ENCODE measurements around the gene ANO7. TPM values are rescaled to one million over a fixed set of nuclear protein-coding genes. Genes with fewer than 3 reads are reported as not detected.

Gene ANO7
- total RNA-seq, 1 donor from 2014 or later: 1.0 TPM

GRCh38 chr2:241208058-241208457 lies 19.6 kb downstream of the ANO7 start:
- DNase-seq (ENCODE audit: low read depth in 2 of 2): no peak

GRCh38 chr2:241209271-241209670 lies 20.8 kb downstream of the ANO7 start:
- no peak for DNase-seq (ENCODE audit: low read depth in 2 of 2)

- no peak for DNase-seq (ENCODE audit: low read depth in 2 of 2)
Measured at GRCh38 chr2:241211276-241211675, 22.8 kb downstream of the ANO7 start.

- no peak for DNase-seq (ENCODE audit: low read depth in 2 of 2)
Measured at GRCh38 chr2:241213041-241213440, 24.6 kb downstream of the ANO7 start.

- DNase-seq (ENCODE audit: low read depth in 2 of 2): no peak
Measured at GRCh38 chr2:241213567-241213966, 25.1 kb downstream of the ANO7 start.

GRCh38 chr2:241214209-241214608 lies 25.7 kb downstream of the ANO7 start:
- no peak for DNase-seq (ENCODE audit: low read depth in 2 of 2)

- DNase-seq (ENCODE audit: low read depth in 2 of 2): no peak
Measured at GRCh38 chr2:241214766-241215165, 26.3 kb downstream of the ANO7 start.

GRCh38 chr2:241215421-241215820 lies 26.9 kb downstream of the ANO7 start:
- no peak for DNase-seq (ENCODE audit: low read depth in 2 of 2)

- no peak for DNase-seq (ENCODE audit: low read depth in 2 of 2)
Measured at GRCh38 chr2:241216211-241216761, 27.8 kb downstream of the ANO7 start.

- peak; percentile 9 to 63 for DNase-seq (ENCODE audit: low read depth in 2 of 2)
Measured at GRCh38 chr2:241217320-241218031, 29.0 kb downstream of the ANO7 start.

GRCh38 chr2:241218131-241219029 lies 29.9 kb downstream of the ANO7 start:
- DNase-seq (ENCODE audit: low read depth in 2 of 2): peak in 1 of 2 donors; percentile 31

GRCh38 chr2:241219030-241219382 lies 30.5 kb downstream of the ANO7 start:
- DNase-seq (ENCODE audit: low read depth in 2 of 2): no peak

- DNase-seq (ENCODE audit: low read depth in 2 of 2): no peak
Measured at GRCh38 chr2:241219856-241220356, 31.4 kb downstream of the ANO7 start.

GRCh38 chr2:241223211-241224017 lies 34.9 kb downstream of the ANO7 start:
- peak; percentile 9 to 58 for DNase-seq (ENCODE audit: low read depth in 2 of 2)

- peak in 1 of 2 donors; percentile 43 for DNase-seq (ENCODE audit: low read depth in 2 of 2)
Measured at GRCh38 chr2:241224018-241224850, 35.8 kb downstream of the ANO7 start.

- DNase-seq (ENCODE audit: low read depth in 2 of 2): no peak
Measured at GRCh38 chr2:241224851-241225438, 36.5 kb downstream of the ANO7 start.

- no peak for DNase-seq (ENCODE audit: low read depth in 2 of 2)
Measured at GRCh38 chr2:241225545-241225944, 37.1 kb downstream of the ANO7 start.

- no peak for DNase-seq (ENCODE audit: low read depth in 2 of 2)
Measured at GRCh38 chr2:241225983-241226382, 37.5 kb downstream of the ANO7 start.

GRCh38 chr2:241226723-241227572 lies 38.5 kb downstream of the ANO7 start:
- DNase-seq (ENCODE audit: low read depth in 2 of 2): no peak

Measured in dermis microvascular lymphatic vessel endothelial cell (primary cell).